PC-9 (cell line): Measurements from ENCODE around the gene RAB10.

Source experiments
- EZH2 ChIP-seq: fragments of 200-600 bp; sonication (generic); IDR thresholded peaks from 2 replicates; pipeline ENCODE4 v1.8.0; 2017; ENCODE audit warnings: antibody characterized with exemption, low read depth
- TF ChIP-seq, protein P1 (sequence below): fragments of 200-600 bp; sonication (generic); conservative IDR thresholded peaks from 2 replicates; pipeline ENCODE4 v1.6.1; 2017; ENCODE audit warnings: mixed run types, antibody characterized with exemption, mild to moderate bottlenecking, moderate library complexity

DNA sequence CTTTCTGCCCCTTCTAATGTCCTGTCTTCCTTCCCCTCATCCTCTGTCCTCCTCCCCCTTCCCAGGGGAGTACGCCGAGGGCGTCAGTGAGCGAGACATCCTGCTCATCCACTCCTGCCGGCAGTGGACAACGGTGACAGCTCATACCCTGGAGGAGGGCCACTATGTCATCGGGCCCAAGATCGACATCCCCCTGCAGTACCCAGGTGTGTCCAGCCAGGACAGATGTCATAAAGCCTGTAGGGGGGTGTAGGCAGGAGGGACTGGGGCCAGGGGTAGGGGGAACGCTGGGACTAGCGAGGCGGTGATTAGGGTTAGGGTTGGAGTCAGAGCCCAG lies 142.4 kb downstream of the RAB10 start:
- TF ChIP-seq, protein P1, sequence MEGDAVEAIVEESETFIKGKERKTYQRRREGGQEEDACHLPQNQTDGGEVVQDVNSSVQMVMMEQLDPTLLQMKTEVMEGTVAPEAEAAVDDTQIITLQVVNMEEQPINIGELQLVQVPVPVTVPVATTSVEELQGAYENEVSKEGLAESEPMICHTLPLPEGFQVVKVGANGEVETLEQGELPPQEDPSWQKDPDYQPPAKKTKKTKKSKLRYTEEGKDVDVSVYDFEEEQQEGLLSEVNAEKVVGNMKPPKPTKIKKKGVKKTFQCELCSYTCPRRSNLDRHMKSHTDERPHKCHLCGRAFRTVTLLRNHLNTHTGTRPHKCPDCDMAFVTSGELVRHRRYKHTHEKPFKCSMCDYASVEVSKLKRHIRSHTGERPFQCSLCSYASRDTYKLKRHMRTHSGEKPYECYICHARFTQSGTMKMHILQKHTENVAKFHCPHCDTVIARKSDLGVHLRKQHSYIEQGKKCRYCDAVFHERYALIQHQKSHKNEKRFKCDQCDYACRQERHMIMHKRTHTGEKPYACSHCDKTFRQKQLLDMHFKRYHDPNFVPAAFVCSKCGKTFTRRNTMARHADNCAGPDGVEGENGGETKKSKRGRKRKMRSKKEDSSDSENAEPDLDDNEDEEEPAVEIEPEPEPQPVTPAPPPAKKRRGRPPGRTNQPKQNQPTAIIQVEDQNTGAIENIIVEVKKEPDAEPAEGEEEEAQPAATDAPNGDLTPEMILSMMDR: no peak
- TF ChIP-seq EZH2: no peak
